Activated naive CD8-positive, alpha-beta T cell treated with anti-CD3 and anti-CD28 coated beads, Interleukin-2, amount 50 U/mL, for 24 hours (primary cell): ENCODE data around the gene COL4A1.

Source experiments
- ATAC-seq: fragments of 150-1000 bp; cut with Tn5 transposase; one replicate; pipeline ENCODE4 v1.10.0; 2021
- DNase-seq: peaks from one replicate; pipeline ENCODE4 v3.0.0; 2021
- H3K27ac Mint-ChIP-seq: one replicate; pipeline ENCODE4 v1.8.0; 2021; ENCODE audit warnings: mild to moderate bottlenecking, mixed read lengths
- H3K27me3 Mint-ChIP-seq: one replicate; pipeline ENCODE4 v1.8.0; 2021; ENCODE audit warnings: mixed read lengths
- H3K36me3 Mint-ChIP-seq: one replicate; pipeline ENCODE4 v1.8.0; 2021; ENCODE audit warnings: low read depth, mixed read lengths
- H3K4me1 Mint-ChIP-seq: one replicate; pipeline ENCODE4 v1.8.0; 2021; ENCODE audit warnings: mixed read lengths
- H3K4me3 Mint-ChIP-seq: one replicate; pipeline ENCODE4 v1.8.0; 2021; ENCODE audit warnings: mild to moderate bottlenecking, moderate library complexity, mixed read lengths
- H3K9me3 Mint-ChIP-seq: one replicate; pipeline ENCODE4 v1.8.0; 2021; ENCODE audit warnings: mixed read lengths

The COL4A1 gene

GRCh38 chr13:110195547-110196485 lies 111.1 kb downstream of the COL4A1 start:
- no peak overlapping the region for H3K4me3 Mint-ChIP-seq
- DNase-seq (no peak), ATAC-seq (no peak)
- no peak overlapping the region for H3K27ac Mint-ChIP-seq
- no peaks in the 10 kb centered on the region for H3K4me1 Mint-ChIP-seq
- no peaks in the 10 kb centered on the region for H3K9me3 Mint-ChIP-seq
- H3K27me3 Mint-ChIP-seq = peaks cover 24% of the 10 kb centered on the region
- no peaks in the 10 kb centered on the region for H3K36me3 Mint-ChIP-seq

GRCh38 chr13:110194451-110194850 lies 112.5 kb downstream of the COL4A1 start:
- Mint-ChIP-seq H3K9me3 (no peaks in the 10 kb centered on the region), H3K4me3 (no peak overlapping the region), H3K27me3 (peaks cover 30% of the 10 kb centered on the region), H3K27ac (no peak overlapping the region), H3K4me1 (no peaks in the 10 kb centered on the region), H3K36me3 (no peaks in the 10 kb centered on the region)
- DNase-seq (no peak), ATAC-seq (no peak)

GRCh38 chr13:110193491-110193890 lies 113.5 kb downstream of the COL4A1 start:
- H3K4me1 Mint-ChIP-seq = no peaks in the 10 kb centered on the region
- no peak overlapping the region for H3K27ac Mint-ChIP-seq
- H3K4me3 Mint-ChIP-seq = no peak overlapping the region
- DNase-seq (no peak), ATAC-seq (no peak)
- no peaks in the 10 kb centered on the region for H3K9me3 Mint-ChIP-seq
- peaks cover 26% of the 10 kb centered on the region for H3K27me3 Mint-ChIP-seq
- H3K36me3 Mint-ChIP-seq = no peaks in the 10 kb centered on the region

GRCh38 chr13:110192472-110192871 lies 114.5 kb downstream of the COL4A1 start:
- Mint-ChIP-seq H3K27me3 (peaks cover 24% of the 10 kb centered on the region), H3K4me1 (no peaks in the 10 kb centered on the region), H3K9me3 (no peaks in the 10 kb centered on the region), H3K27ac (no peak overlapping the region), H3K36me3 (no peaks in the 10 kb centered on the region), H3K4me3 (no peak overlapping the region)
- DNase-seq = no peak
- no peak for ATAC-seq

DNA sequence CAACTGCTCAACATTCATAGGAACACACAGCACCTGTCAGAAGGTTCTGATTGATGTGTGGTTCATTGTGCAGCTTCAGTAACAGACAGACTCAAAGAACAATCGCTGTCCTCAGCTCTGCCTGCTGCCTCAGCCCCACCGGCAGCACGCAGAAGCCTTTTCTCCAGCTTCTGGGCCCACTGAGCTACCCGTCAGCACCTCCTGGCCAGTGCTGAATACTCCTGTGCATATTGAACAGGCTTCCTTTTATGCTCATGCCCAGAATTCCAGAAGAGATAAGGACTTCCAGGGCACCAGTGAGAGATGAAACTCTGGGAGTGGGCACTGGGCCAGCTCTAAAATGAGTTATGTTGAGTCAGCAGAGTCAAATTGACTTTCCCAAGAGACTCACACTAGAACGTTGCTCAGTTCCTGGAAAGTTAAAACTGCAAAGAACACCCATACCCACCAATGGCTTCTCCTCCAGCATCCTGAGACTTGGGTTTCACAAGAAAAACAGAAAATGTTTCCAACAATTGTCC lies 119.3 kb downstream of the COL4A1 start:
- H3K27ac Mint-ChIP-seq = no peak overlapping the region
- H3K27me3 Mint-ChIP-seq = peaks cover 17% of the 10 kb centered on the region
- no peaks in the 10 kb centered on the region for H3K9me3 Mint-ChIP-seq
- no peaks in the 10 kb centered on the region for H3K4me1 Mint-ChIP-seq
- H3K36me3 Mint-ChIP-seq = no peaks in the 10 kb centered on the region
- DNase-seq (no peak), ATAC-seq (no peak)
- no peak overlapping the region for H3K4me3 Mint-ChIP-seq

- Mint-ChIP-seq H3K4me3 (no peak overlapping the region), H3K27ac (no peak overlapping the region), H3K9me3 (no peaks in the 10 kb centered on the region), H3K27me3 (peaks cover 9% of the 10 kb centered on the region), H3K36me3 (no peaks in the 10 kb centered on the region), H3K4me1 (no peaks in the 10 kb centered on the region)
- no peak for ATAC-seq
- DNase-seq = no peak
Measured at GRCh38 chr13:110186231-110186855, 120.6 kb downstream of the COL4A1 start.

GRCh38 chr13:110185696-110186095 lies 121.3 kb downstream of the COL4A1 start:
- no peaks in the 10 kb centered on the region for H3K9me3 Mint-ChIP-seq
- H3K4me1 Mint-ChIP-seq = no peaks in the 10 kb centered on the region
- no peaks in the 10 kb centered on the region for H3K36me3 Mint-ChIP-seq
- DNase-seq = no peak
- H3K4me3 Mint-ChIP-seq = no peak overlapping the region
- no peak overlapping the region for H3K27ac Mint-ChIP-seq
- ATAC-seq = no peak
- H3K27me3 Mint-ChIP-seq = peaks cover 8% of the 10 kb centered on the region

GRCh38 chr13:110183910-110184309 lies 123.0 kb downstream of the COL4A1 start:
- Mint-ChIP-seq H3K27me3 (peaks cover 3% of the 10 kb centered on the region), H3K4me3 (no peak overlapping the region), H3K27ac (no peak overlapping the region), H3K9me3 (no peaks in the 10 kb centered on the region), H3K4me1 (no peaks in the 10 kb centered on the region), H3K36me3 (no peaks in the 10 kb centered on the region)
- peak; percentile 24 for ATAC-seq
- no peak for DNase-seq

- H3K9me3 Mint-ChIP-seq = no peaks in the 10 kb centered on the region
- H3K4me1 Mint-ChIP-seq = no peaks in the 10 kb centered on the region
- peaks cover 3% of the 10 kb centered on the region for H3K27me3 Mint-ChIP-seq
- H3K36me3 Mint-ChIP-seq = no peaks in the 10 kb centered on the region
- H3K4me3 Mint-ChIP-seq = no peak overlapping the region
- ATAC-seq = no peak
- no peak overlapping the region for H3K27ac Mint-ChIP-seq
- DNase-seq = no peak
Measured at GRCh38 chr13:110182461-110182860, 124.5 kb downstream of the COL4A1 start.

DNA sequence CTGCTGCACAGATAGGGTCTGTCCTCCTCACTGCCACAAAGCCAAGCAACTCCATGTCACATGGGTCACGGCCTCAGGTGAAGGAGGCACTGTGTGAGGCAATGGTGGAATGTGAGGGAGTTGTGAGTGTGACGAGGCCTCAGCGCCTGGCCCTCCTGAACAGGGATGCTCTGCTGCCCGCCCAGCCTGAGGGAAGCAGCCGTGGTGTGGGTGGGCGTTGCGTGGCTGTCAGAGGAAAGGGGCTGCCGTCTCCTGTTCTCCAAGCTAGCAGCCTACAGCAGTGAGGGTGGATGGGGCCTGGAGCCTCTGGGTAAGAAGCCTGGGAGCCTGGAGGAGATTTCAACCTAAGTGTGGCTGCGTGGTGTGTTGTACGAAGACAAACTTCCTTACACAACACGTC lies 125.0 kb downstream of the COL4A1 start:
- H3K4me1 Mint-ChIP-seq = no peaks in the 10 kb centered on the region
- H3K27ac Mint-ChIP-seq = no peak overlapping the region
- no peak overlapping the region for H3K4me3 Mint-ChIP-seq
- H3K27me3 Mint-ChIP-seq = peaks cover 3% of the 10 kb centered on the region
- no peaks in the 10 kb centered on the region for H3K36me3 Mint-ChIP-seq
- DNase-seq (no peak), ATAC-seq (no peak)
- H3K9me3 Mint-ChIP-seq = no peaks in the 10 kb centered on the region

DNA sequence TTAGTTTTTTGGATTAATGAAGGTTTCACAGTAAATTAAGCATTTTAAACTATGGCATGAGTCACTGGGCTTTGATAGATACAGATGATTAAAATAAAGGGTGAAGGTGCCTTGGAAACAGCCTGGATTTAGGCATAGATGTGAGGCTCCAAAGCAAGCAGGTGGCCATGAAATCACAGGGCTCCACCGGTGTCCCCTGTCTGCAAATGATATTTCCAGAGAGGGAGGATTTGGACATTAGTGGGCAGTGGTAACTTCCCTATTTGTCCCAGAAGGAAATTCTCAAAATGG lies 127.2 kb downstream of the COL4A1 start:
- H3K36me3 Mint-ChIP-seq = no peaks in the 10 kb centered on the region
- DNase-seq = no peak
- H3K4me1 Mint-ChIP-seq = no peaks in the 10 kb centered on the region
- H3K27me3 Mint-ChIP-seq = peaks cover 3% of the 10 kb centered on the region
- no peak overlapping the region for H3K27ac Mint-ChIP-seq
- no peak overlapping the region for H3K4me3 Mint-ChIP-seq
- H3K9me3 Mint-ChIP-seq = no peaks in the 10 kb centered on the region
- no peak for ATAC-seq

DNA sequence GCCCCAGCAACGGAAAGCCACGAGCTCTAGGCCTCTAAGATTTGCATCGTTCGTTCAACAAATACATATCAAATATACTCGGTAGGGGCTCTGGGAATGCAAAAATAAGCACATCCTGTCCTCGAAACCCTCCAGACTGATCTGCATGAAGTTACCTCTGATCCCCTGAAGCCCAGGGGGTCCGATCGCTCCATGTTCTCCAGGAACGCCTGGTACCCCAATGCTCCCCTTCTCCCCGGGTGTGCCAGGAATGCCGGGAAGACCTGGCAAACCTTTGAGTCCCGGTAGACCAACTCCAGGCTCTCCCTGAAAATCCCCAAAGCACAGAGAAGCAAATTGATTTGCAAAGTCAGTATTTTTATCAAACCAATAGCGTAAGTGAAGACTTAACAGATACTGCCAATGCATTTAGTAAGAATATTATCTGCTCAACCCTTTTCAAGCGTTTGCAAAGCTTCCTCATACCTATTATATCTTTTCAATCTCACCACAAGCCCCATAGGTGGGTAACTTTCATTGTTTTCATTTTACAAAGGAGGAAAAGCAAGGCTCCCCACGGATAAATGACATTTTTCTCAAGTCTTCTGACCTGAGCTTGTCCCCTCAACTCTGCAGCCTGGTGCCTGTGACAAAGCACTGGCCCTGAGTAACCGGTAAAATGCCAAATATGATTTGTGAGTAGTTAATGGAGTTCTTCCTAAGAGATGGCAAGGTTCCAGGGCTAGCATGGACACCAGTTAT lies 127.7 kb downstream of the COL4A1 start:
- H3K27me3 Mint-ChIP-seq = peaks cover 3% of the 10 kb centered on the region

DNA sequence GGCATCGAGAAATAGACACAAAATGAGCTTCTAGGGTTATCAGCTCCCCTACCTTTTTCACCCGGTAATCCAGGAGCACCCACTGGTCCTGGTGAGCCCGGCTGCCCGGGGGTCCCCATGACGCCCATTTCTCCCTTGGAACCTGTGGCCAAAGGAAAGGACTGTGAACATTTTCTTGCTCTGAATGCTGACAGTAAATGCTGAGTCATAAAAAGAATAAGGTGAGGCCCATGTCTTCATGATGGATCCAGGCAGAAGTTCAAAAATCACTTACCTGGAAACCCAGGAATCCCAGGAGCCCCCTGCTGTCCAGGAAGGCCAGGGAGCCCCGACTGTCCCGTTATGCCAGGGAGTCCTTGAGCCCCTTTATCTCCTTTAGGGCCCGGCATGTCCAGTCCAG lies 129.2 kb downstream of the COL4A1 start:
- ATAC-seq (no peak), DNase-seq (no peak)
- H3K27ac Mint-ChIP-seq = no peak overlapping the region
- H3K4me3 Mint-ChIP-seq = no peak overlapping the region
- H3K36me3 Mint-ChIP-seq = no peaks in the 10 kb centered on the region
- peaks cover 7% of the 10 kb centered on the region for H3K9me3 Mint-ChIP-seq
- H3K27me3 Mint-ChIP-seq = peaks cover 3% of the 10 kb centered on the region
- no peaks in the 10 kb centered on the region for H3K4me1 Mint-ChIP-seq

More for the DNA sequence above, 127.7 kb downstream of the COL4A1 start:
- H3K4me3 Mint-ChIP-seq = no peak overlapping the region
- no peak overlapping the region for H3K27ac Mint-ChIP-seq
- ATAC-seq (no peak), DNase-seq (no peak)
- H3K36me3 Mint-ChIP-seq = no peaks in the 10 kb centered on the region
- no peaks in the 10 kb centered on the region for H3K4me1 Mint-ChIP-seq
- no peaks in the 10 kb centered on the region for H3K9me3 Mint-ChIP-seq

GRCh38 chr13:110176431-110176830 lies 130.5 kb downstream of the COL4A1 start:
- no peaks in the 10 kb centered on the region for H3K36me3 Mint-ChIP-seq
- no peak overlapping the region for H3K4me3 Mint-ChIP-seq
- no peak overlapping the region for H3K27ac Mint-ChIP-seq
- no peak for ATAC-seq
- no peaks in the 10 kb centered on the region for H3K4me1 Mint-ChIP-seq
- H3K9me3 Mint-ChIP-seq = peaks cover 13% of the 10 kb centered on the region
- H3K27me3 Mint-ChIP-seq = peaks cover 2% of the 10 kb centered on the region
- no peak for DNase-seq
